Right lobe of liver (tissue), 6 donors: Measurements from ENCODE around the gene UBE2H. TPM values are rescaled to one million over a fixed set of nuclear protein-coding genes. Genes with fewer than 3 reads are reported as not detected.
"Not testable (repeated sequence)": the region's sequence is repeated elsewhere in the genome, so short reads cannot be mapped to it uniquely, and the experiment has no call there.

Source experiments
- ATAC-seq, 4 donors: fragments of 200-7000 bp; cut with Tn5 transposase; one replicate each; pipeline ENCODE4 v1.9.1; 2020; ENCODE audit warnings: mild to moderate bottlenecking in 4 of 4, moderate library complexity in 4 of 4
- DNase-seq, 3 donors: peaks; one replicate each; pipeline ENCODE4 v3.0.0-alpha.2; 2020
- H3K27ac ChIP-seq, 3 donors: fragments of 200-600 bp; one replicate each; pipeline ENCODE4 v1.8.0; 2022
- H3K27me3 ChIP-seq, 2 donors: fragments of 200-600 bp; one replicate each; pipeline ENCODE4 v1.8.0; 2022
- H3K36me3 ChIP-seq, 4 donors: fragments of 200-600 bp; sonication (generic) in 1 of 4; one replicate each; pipeline versions ENCODE4 v1.5.1 to v1.8.0; 2017 to 2022; ENCODE audit warnings: control low read depth in 1 of 4
- H3K4me1 ChIP-seq, 4 donors: fragments of 200-600 bp; sonication (generic) in 1 of 4; one replicate each; pipeline versions ENCODE4 v1.5.1 to v1.8.0; 2017 to 2022; ENCODE audit warnings: control low read depth in 1 of 4
- H3K4me3 ChIP-seq, 3 donors: fragments of 200-600 bp; one replicate each; pipeline ENCODE4 v1.8.0; 2022
- H3K9me3 ChIP-seq, 4 donors: fragments of 200-600 bp; sonication (generic) in 1 of 4; one replicate each; pipeline versions ENCODE4 v1.5.1 to v1.8.0; 2017 to 2022; ENCODE audit warnings: control low read depth in 1 of 4
- POLR2A ChIP-seq: fragments of 450-650 bp; IDR thresholded peaks from one replicate; pipeline ENCODE4 v1.6.1; 2017; ENCODE audit warnings: antibody characterized with exemption, mild to moderate bottlenecking
- WGBS: methylation state at CpG from one replicate; pipeline ENCODE4 v1.1.6; 2018; ENCODE audit warnings: low coverage, low lambda C conversion rate; ENCODE audit not compliant: insufficient coverage; ENCODE audit errors: missing lambda C conversion rate; 5-methylcytosine and 5-hydroxymethylcytosine counted together
- intact Hi-C, 2 donors: fragments of 100-400 bp; cut with DNase I; formaldehyde crosslinking; loops; one replicate each; pipeline versions ENCODE4 v1.11.2 to v1.14.1; 2022
- total RNA-seq, 6 experiments: library from RNA; depleted of rRNA in 2 of 6; stranded (reverse); fragments of >200 nt in 2 of 6; fragmentation: NEBNext Ultra II Directional in 3 of 6; extraction: Animal tissue kit (Norgen Biotek cat#: 25700) in 3 of 6; gene quantifications; one replicate each; pipeline versions ENCODE4 v1.1.0 to v1.2.4, GENCODE V29; 2016 to 2023
- TF ChIP-seq, protein P1 (sequence below), 4 donors: fragments of 200-600 bp in 3 of 4; fragments of 450-650 bp in 1 of 4; IDR thresholded peaks; one replicate each; pipeline versions ENCODE4 v1.5.1 to v1.8.0; 2016 to 2022; ENCODE audit warnings: antibody characterized with exemption in 4 of 4, mild to moderate bottlenecking in 2 of 4
- donor health status: DM: no; HTN: yes; CAD: no.
- donor health status: DM: no; HTN: no; CAD: no.
- donor health status: DM: no; HTN: no; CAD: no.
- donor health status: DM: no; HTN: yes; CAD: no.
- donor health status: DM: no; HTN: yes; CAD: no.

The UBE2H gene
- total RNA-seq, 6 experiments from 2014 or later: 27.4 to 47.0 (median 35.6) TPM

DNA sequence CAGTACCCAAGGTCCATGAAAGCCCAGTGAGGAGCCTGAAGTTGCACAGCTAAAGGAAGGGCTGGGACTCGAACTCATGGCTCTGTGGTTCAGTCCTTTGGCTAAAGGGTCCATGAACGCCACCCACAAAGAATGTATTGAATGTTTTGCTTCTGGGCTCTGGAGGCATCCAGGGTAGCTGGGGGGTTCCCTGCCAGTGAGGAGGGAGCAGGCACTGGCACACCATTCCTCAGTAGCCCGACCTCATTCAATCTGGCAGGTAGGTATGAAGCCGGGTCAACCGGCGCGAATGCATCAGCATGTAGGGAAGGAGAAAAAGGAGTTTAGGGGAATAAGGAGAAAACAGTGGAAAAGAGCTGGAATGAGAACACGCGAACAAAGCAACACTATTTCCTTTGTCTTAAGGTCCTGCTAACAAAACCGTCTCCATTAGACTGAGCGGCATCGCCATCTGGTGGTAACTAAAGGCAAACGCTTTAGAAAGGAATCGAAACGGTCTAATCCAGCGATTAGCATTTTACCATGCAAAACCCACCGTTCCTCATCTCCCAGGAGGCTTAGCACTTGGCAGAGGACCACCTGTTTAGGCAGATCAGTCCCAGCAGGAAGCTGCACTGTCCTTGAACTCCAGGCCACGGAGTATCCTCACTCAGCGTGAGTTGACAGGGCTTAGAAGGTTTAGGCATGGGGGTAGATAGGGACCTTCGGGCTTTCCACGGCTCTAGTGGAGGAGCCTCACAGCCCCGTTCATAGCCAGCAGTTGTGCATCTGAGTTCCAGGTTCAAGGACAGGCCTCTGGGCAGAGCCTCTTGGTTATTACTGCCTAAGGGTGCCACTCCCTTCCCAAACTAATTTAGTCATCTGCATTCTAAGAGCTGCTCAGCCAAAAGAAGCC lies 122.8 kb downstream of the UBE2H start:
- DNase-seq (peak; percentile 49 to 67 (median 58)), ATAC-seq (peak; percentile 56 to 69 (median 64))
- no peak overlapping the region for H3K4me3 ChIP-seq
- H3K36me3 ChIP-seq: peaks cover 0 to 17% (median 2%) of the 10 kb centered on the region in 4 donors
- no peaks in the 10 kb centered on the region for H3K27me3 ChIP-seq
- peaks cover 0 to 17% (median 4%) of the 10 kb centered on the region in 4 donors for H3K4me1 ChIP-seq
- TF ChIP-seq, protein P1, sequence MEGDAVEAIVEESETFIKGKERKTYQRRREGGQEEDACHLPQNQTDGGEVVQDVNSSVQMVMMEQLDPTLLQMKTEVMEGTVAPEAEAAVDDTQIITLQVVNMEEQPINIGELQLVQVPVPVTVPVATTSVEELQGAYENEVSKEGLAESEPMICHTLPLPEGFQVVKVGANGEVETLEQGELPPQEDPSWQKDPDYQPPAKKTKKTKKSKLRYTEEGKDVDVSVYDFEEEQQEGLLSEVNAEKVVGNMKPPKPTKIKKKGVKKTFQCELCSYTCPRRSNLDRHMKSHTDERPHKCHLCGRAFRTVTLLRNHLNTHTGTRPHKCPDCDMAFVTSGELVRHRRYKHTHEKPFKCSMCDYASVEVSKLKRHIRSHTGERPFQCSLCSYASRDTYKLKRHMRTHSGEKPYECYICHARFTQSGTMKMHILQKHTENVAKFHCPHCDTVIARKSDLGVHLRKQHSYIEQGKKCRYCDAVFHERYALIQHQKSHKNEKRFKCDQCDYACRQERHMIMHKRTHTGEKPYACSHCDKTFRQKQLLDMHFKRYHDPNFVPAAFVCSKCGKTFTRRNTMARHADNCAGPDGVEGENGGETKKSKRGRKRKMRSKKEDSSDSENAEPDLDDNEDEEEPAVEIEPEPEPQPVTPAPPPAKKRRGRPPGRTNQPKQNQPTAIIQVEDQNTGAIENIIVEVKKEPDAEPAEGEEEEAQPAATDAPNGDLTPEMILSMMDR (IDR thresholded peaks at IDR 0.05): peak; percentile 70 to 85 (median 81)
- TF ChIP-seq POLR2A: no peak
- WGBS: 25% methylated on average over 12 of the region's 22 CpGs
- intact Hi-C loops: loop anchor here (10.0 kb wide), 2 partner anchors 165 to 175 kb away; no protein-coding TSS in a partner anchor
- H3K27ac ChIP-seq: no peak overlapping the region
- H3K9me3 ChIP-seq: no peaks in the 10 kb centered on the region

DNA sequence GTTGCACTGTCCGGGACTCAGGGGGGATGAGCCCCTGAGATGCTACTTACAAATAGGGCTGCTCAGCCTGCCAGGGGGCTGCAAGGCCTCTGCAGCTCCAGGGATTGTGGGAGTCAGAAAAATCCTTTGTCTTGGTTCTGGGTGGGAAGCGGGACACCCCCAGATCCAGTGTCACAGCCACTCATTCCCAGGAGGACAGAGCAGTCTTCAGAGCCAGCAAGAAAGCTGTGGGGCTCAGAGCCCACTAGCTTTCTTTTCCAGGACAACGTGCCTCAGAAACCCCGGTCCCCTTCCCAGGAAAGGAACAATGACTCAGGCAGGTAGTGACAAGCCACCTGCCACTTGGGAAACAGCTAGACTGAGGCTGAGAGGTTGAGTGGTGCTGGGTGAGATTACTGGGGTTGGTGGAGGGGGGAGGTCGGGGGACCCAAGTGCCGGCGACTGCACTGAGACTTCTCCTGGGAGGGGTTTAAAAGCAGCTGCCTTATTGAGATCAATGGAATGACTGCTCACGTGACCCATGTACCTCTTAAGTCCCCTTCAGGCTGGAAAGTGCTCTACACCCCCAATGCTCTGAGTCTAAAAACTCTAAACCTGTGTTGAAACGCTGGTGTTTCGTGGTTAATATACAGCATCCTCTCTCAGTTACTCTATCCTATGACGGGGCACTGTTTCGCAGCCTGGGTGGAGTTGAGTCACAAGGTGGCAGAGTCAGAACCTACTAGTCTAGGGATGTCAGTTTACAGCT lies 123.6 kb downstream of the UBE2H start:
- ATAC-seq (no peak), DNase-seq (no peak)
- peaks cover 0 to 9% (median 0%) of the 10 kb centered on the region in 4 donors for H3K36me3 ChIP-seq
- H3K9me3 ChIP-seq: no peaks in the 10 kb centered on the region
- intact Hi-C loops: loop anchor here (10.0 kb wide), 2 partner anchors 164 to 176 kb away; no protein-coding TSS in a partner anchor
- no peak overlapping the region for H3K4me3 ChIP-seq
- no peaks in the 10 kb centered on the region for H3K27me3 ChIP-seq
- TF ChIP-seq, protein P1 (IDR thresholded peaks at IDR 0.05): no peak
- no peak for TF ChIP-seq POLR2A
- no peak overlapping the region for H3K27ac ChIP-seq
- peaks cover 0 to 20% (median 4%) of the 10 kb centered on the region in 4 donors for H3K4me1 ChIP-seq
- whole genome bisulfite sequencing: 44% methylated on average over 4 of the region's 12 CpGs

DNA sequence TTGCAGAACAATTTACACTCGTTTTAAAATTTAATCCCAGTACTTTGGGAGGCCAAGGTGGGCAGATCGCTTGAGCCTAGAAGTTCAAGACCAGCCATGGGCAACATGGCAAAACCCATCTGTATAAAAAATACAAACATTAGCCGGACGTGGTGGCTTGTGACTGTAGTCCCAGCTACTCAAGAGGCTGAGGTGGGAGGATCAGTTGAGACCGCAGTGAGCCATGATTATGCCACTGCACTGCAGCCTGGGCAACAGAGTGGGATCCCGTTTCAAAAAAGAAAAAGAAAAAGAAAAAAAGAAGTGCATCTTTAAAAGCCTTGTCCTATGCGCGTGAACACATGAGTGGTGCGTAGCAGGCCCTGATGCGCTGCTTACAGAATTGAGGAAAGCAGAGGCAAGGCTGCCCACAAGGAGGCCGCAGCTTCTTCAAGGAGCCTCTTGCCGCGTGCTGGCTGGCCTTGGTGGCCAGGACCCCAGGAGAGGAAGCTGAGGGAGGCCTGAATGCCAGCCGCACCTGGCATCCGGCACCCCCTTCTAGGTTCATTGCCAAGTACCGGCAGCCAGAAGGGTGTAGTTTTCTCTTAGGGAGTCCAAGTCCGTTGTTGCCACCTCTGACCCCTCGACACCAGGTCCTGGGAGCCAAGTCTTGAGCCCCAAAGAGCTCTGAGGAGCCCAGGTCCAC lies 124.5 kb downstream of the UBE2H start:
- intact Hi-C loops: loop anchor here (10.0 kb wide), 2 partner anchors 163 to 177 kb away; no protein-coding TSS in a partner anchor
- no peaks in the 10 kb centered on the region for H3K27me3 ChIP-seq
- no peak overlapping the region for H3K27ac ChIP-seq
- H3K4me3 ChIP-seq: no peak overlapping the region
- no peak for ATAC-seq
- 75% methylated on average over 8 of the region's 18 CpGs for WGBS
- peaks cover 0 to 20% (median 4%) of the 10 kb centered on the region in 4 donors for H3K4me1 ChIP-seq
- no peak for DNase-seq
- TF ChIP-seq, protein P1 (IDR thresholded peaks at IDR 0.05): no peak
- TF ChIP-seq POLR2A: no peak
- H3K9me3 ChIP-seq: no peaks in the 10 kb centered on the region
- H3K36me3 ChIP-seq: peaks cover 0 to under 1% (median 0%) of the 10 kb centered on the region in 4 donors

DNA sequence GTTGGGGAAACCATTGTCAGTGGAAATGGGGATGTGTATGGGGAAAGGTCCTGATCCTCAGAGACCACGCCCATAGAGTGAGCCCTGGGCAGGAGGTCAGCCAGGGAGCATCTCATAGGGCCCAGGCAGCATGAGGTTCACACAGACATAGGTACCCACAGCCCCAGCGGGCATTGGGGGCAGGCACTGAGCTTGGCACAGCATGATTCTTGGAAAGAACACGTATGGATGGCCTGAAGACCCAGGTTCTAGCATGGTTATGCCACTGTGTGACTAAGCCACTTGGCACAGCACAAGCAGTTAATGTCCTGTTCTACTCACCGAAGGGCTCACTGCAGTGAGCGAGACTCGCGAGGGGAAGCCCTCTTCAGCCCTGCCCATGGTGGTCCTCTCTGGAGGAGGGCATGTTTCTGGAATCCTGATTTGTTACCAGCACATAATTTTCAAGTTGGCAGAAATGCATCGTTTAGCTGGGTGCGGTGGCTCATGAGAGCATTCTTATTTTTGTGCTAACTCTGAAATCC lies 125.2 kb downstream of the UBE2H start:
- intact Hi-C loops: loop anchor here (10.0 kb wide), 2 partner anchors 163 to 177 kb away; no protein-coding TSS in a partner anchor
- Histone ChIP-seq H3K27me3 (no peaks in the 10 kb centered on the region), H3K9me3 (no peaks in the 10 kb centered on the region), H3K27ac (no peak overlapping the region), H3K4me3 (no peak overlapping the region), H3K36me3 (no peaks in the 10 kb centered on the region), H3K4me1 (peaks cover 0 to 20% (median 4%) of the 10 kb centered on the region in 4 donors)
- WGBS: 83% methylated on average over 6 of the region's 9 CpGs
- DNase-seq: no peak
- TF ChIP-seq POLR2A: no peak
- TF ChIP-seq, protein P1 (IDR thresholded peaks at IDR 0.05): no peak
- ATAC-seq: no peak

DNA sequence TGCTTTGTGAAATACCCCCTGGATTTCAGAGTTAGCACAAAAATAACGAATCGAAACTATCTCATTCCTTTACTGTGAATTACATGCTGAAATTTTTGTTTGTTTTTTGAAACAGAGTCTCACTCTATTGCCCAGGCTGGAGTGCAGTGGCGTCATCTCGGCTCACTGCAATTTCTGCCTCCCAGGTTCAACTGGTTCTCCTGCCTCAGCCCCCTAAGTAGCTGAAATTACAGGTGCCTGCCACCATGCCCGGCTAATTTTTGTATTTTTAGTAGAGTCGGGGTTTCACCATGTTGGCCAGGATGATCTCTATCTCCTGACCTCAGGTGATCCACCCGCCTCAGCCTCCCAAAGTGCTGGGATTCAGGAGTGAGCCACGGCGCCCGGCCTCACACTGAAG lies 125.9 kb downstream of the UBE2H start:
- not testable (repeated sequence) for H3K9me3 ChIP-seq, DNase-seq, H3K27me3 ChIP-seq, H3K36me3 ChIP-seq, H3K27ac ChIP-seq, H3K4me3 ChIP-seq, ATAC-seq
- H3K4me1 ChIP-seq: peaks cover 0 to 20% (median 4%) of the 10 kb centered on the region in 4 donors
- intact Hi-C loops: loop anchor here (10.0 kb wide), 2 partner anchors 162 to 178 kb away; no protein-coding TSS in a partner anchor
- WGBS: 79% methylated on average over 10 of the region's 10 CpGs
